Panc1 (cell line): Measurements from ENCODE around the gene SYT1. TPM values are rescaled to one million over a fixed set of nuclear protein-coding genes. Genes with fewer than 3 reads are reported as not detected.
A peak's percentile ranks its signal among the peaks of the same experiment; 100 is the strongest.

ENCODE experiments used
- ATAC-seq: fragments of 200-7000 bp; cut with Tn5 transposase; 2 replicates; pipeline ENCODE4 v1.9.1; 2020; ENCODE audit warnings: mild to moderate bottlenecking, moderate library complexity
- BruUV-seq: library from RNA; stranded (reverse); fragments of 400-500 nt; replicated peaks from 2 replicates; lab custom pipeline; 2021; lab: Mats Ljungman, UMichigan
- CTCF ChIA-PET: fragments of 300-600 bp; sonication (Branson Sonifier 250); formaldehyde crosslinking; loops from one replicate; lab custom pipeline; 2022; ENCODE audit warnings: antibody characterized with exemption; lab: Charles Lee
- POLR2A ChIA-PET: fragments of 300-600 bp; sonication (Branson Sonifier 250); formaldehyde crosslinking; loops from one replicate; lab custom pipeline; 2022; ENCODE audit warnings: antibody characterized with exemption; lab: Charles Lee
- DNase-seq: peaks from one replicate; pipeline ENCODE4 v3.0.0-alpha.2; 2010; ENCODE audit warnings: low read depth, low spot score
- H3K27ac ChIP-seq: 2 replicates; pipeline ENCODE4 v1.5.1; 2011; ENCODE audit warnings: mild to moderate bottlenecking, low read length, inconsistent platforms
- H3K27me3 ChIP-seq: fragments of 200-500 bp; sonication (Bioruptor generic); 2 replicates; pipeline ENCODE4 v1.6.0; 2014; ENCODE audit warnings: low read length, inconsistent platforms; ENCODE audit not compliant: control insufficient read depth, insufficient read depth
- H3K36me3 ChIP-seq: fragments of 200-500 bp; sonication (Bioruptor generic); 2 replicates; pipeline ENCODE4 v1.5.1; 2014; ENCODE audit warnings: inconsistent platforms, mild to moderate bottlenecking, low read length, moderate library complexity; ENCODE audit not compliant: control insufficient read depth, insufficient read depth
- H3K4me1 ChIP-seq: 2 replicates; pipeline ENCODE4 v1.5.1; 2011; ENCODE audit warnings: inconsistent platforms, mild to moderate bottlenecking, low read length, moderate library complexity; ENCODE audit not compliant: control insufficient read depth, insufficient read depth
- H3K4me3 ChIP-seq, 2 experiments: 2 replicates each; pipeline ENCODE4 v1.5.1; 2011 to 2012; ENCODE audit warnings: low read depth in 2 of 2, low read length in 2 of 2, mild to moderate bottlenecking in 2 of 2, inconsistent platforms in 1 of 2, moderate library complexity in 1 of 2
- H3K9me3 ChIP-seq: fragments of 200-500 bp; sonication (Bioruptor generic); 2 replicates; pipeline ENCODE4 v1.5.1; 2014; ENCODE audit warnings: low read depth, mild to moderate bottlenecking, inconsistent platforms, low read length, moderate library complexity; ENCODE audit not compliant: control insufficient read depth, insufficient read depth
- CTCF ChIP-seq: fragments of 450-650 bp; IDR thresholded peaks from 2 replicates; pipeline ENCODE4 v1.5.1; 2017; ENCODE audit warnings: mild to moderate bottlenecking
- POLR2AphosphoS5 ChIP-seq: IDR thresholded peaks from 2 replicates; pipeline ENCODE4 v1.6.1; 2012; ENCODE audit warnings: mild to moderate bottlenecking, low read depth, low read length, moderate library complexity
- REST ChIP-seq, 2 experiments: IDR thresholded peaks; 2 replicates each; pipeline ENCODE4 v1.6.1; 2011 to 2012; ENCODE audit warnings: low read depth in 2 of 2, control low read depth in 1 of 2, low read length in 1 of 2, mild to moderate bottlenecking in 1 of 2, moderate library complexity in 1 of 2; ENCODE audit not compliant: insufficient read depth in 1 of 2
- SIN3A ChIP-seq: IDR thresholded peaks from 2 replicates; pipeline ENCODE4 v1.6.1; 2012; ENCODE audit warnings: low read depth, mild to moderate bottlenecking, low read length, moderate library complexity, borderline replicate concordance; ENCODE audit not compliant: insufficient read depth
- TCF7L2 ChIP-seq: IDR thresholded peaks from 2 replicates; pipeline ENCODE4 v1.6.1; 2011; ENCODE audit warnings: mild to moderate bottlenecking, low read depth, low read length, inconsistent platforms
- in situ Hi-C: cut with HindIII; loops from 2 replicates; pipeline ENCODE4 v1.10.0; 2016; ENCODE audit warnings: low sequenced_read_pairs, low pct_unique_long_range_greater_than_20kb
- intact Hi-C: fragments of 100-400 bp; cut with micrococcal nuclease; formaldehyde crosslinking; loops from one replicate; pipeline ENCODE4 v1.10.0; 2022; ENCODE audit not compliant: unreplicated experiment
- total RNA-seq: library from RNA; stranded (reverse); gene quantifications from one replicate; pipeline ENCODE4 v1.2.1, GENCODE V29; 2021; ENCODE audit not compliant: unreplicated experiment

Gene SYT1
- total RNA-seq, 1 experiment from 2014 or later = 3.0 TPM

- ChIA-PET CTCF (no interaction called here), POLR2A (no interaction called here)
- in situ Hi-C loops (no loop called here), intact Hi-C loops (no loop called here)
- TF ChIP-seq POLR2AphosphoS5 (no peak), TCF7L2 (peak; percentile 72)
- ATAC-seq = peak; percentile 57
- no peaks in the 10 kb centered on the region for H3K9me3 ChIP-seq
- no peak for DNase-seq
- H3K27me3 ChIP-seq = no peaks in the 10 kb centered on the region
- H3K27ac ChIP-seq = peak overlapping the region; percentile 62
- H3K36me3 ChIP-seq = no peaks in the 10 kb centered on the region
- BruUV-seq = no TSS peak
- H3K4me1 ChIP-seq = peaks cover 27% of the 10 kb centered on the region
- H3K4me3 ChIP-seq = peak overlapping the region in 1 of 2 experiments; percentile 27; a peak in 3 of 4 replicates
Observed at GRCh38 chr12:79454338-79454843, 589.8 kb downstream of the SYT1 start.

- Histone ChIP-seq H3K4me3 (no peak overlapping the region), H3K4me1 (peaks cover 27% of the 10 kb centered on the region), H3K27ac (peak overlapping the region; percentile 10), H3K9me3 (no peaks in the 10 kb centered on the region), H3K27me3 (no peaks in the 10 kb centered on the region), H3K36me3 (no peaks in the 10 kb centered on the region)
- intact Hi-C loops = no loop called here
- BruUV-seq = no TSS peak
- ATAC-seq (no peak), DNase-seq (no peak)
- ChIA-PET POLR2A (no interaction called here), CTCF (no interaction called here)
- TF ChIP-seq SIN3A = no peak
- no peak for TF ChIP-seq CTCF
- no peak for TF ChIP-seq REST (IDR thresholded peaks at IDR 0.05; ENCODE audit: insufficient read depth in 1 of 2, low read depth in 2 of 2, low read length in 1 of 2)
- no peak for TF ChIP-seq TCF7L2
- TF ChIP-seq POLR2AphosphoS5 = no peak
- in situ Hi-C loops = no loop called here
Observed at GRCh38 chr12:79455286-79455685, 590.7 kb downstream of the SYT1 start.

GRCh38 chr12:79482323-79482722 is 617.7 kb downstream of the SYT1 start:
- no peak for TF ChIP-seq SIN3A
- no peak for TF ChIP-seq REST (IDR thresholded peaks at IDR 0.05; ENCODE audit: insufficient read depth in 1 of 2, low read depth in 2 of 2, low read length in 1 of 2)
- TF ChIP-seq TCF7L2 = no peak
- Histone ChIP-seq H3K9me3 (no peaks in the 10 kb centered on the region), H3K36me3 (no peaks in the 10 kb centered on the region), H3K27me3 (no peaks in the 10 kb centered on the region), H3K4me1 (no peaks in the 10 kb centered on the region), H3K27ac (no peak overlapping the region), H3K4me3 (no peak overlapping the region)
- in situ Hi-C loops (no loop called here), intact Hi-C loops (no loop called here)
- CTCF ChIA-PET = no interaction called here
- ATAC-seq = no peak
- POLR2A ChIA-PET = no interaction called here
- DNase-seq = no peak
- no TSS peak for BruUV-seq
